Upper lobe of left lung (tissue), 4 donors: Measurements from ENCODE around the gene SSC5D.

Source experiments
- EP300 ChIP-seq, 4 donors: sonication (generic); formaldehyde crosslinking; IDR thresholded peaks; one replicate each; pipeline ENCODE4 v1.5.1; 2017; ENCODE audit warnings: antibody characterized with exemption in 4 of 4, control low read depth in 2 of 4
- TF ChIP-seq, protein P1 (sequence below), 6 experiments: fragments of 450-650 bp in 4 of 6; fragments of 200-600 bp in 2 of 6; sonication (generic) in 2 of 6; IDR thresholded peaks; one replicate each; pipeline ENCODE4 v1.5.1; 2016 to 2019; ENCODE audit warnings: antibody characterized with exemption in 6 of 6

DNA sequence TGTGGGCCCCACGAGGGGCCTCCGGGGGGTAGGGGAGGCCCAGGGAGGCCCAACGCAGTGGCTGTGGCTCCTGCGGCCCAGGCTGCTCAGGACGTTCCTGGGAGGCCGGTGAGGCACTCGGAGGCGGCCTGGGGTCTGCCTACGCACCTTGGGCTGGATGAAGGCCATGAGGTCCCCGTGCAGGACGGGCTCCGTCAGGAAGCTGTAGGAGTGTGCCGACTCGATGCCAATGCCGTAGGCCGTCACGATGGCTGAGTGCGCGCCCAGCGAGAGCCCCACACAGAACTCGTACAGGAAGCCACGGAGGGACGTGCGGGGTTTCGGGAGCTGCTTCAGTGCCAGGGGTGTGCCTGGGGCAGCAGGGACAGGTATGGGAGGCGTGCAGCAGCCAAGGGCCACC, 42.8 kb downstream of the SSC5D start:
- no peak for TF ChIP-seq EP300 (IDR thresholded peaks at IDR 0.05)
- TF ChIP-seq, protein P1, sequence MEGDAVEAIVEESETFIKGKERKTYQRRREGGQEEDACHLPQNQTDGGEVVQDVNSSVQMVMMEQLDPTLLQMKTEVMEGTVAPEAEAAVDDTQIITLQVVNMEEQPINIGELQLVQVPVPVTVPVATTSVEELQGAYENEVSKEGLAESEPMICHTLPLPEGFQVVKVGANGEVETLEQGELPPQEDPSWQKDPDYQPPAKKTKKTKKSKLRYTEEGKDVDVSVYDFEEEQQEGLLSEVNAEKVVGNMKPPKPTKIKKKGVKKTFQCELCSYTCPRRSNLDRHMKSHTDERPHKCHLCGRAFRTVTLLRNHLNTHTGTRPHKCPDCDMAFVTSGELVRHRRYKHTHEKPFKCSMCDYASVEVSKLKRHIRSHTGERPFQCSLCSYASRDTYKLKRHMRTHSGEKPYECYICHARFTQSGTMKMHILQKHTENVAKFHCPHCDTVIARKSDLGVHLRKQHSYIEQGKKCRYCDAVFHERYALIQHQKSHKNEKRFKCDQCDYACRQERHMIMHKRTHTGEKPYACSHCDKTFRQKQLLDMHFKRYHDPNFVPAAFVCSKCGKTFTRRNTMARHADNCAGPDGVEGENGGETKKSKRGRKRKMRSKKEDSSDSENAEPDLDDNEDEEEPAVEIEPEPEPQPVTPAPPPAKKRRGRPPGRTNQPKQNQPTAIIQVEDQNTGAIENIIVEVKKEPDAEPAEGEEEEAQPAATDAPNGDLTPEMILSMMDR (IDR thresholded peaks at IDR 0.05) = no peak
